RWPE1 (cell line): Measurements from ENCODE around the gene COX19.

Experiments
- CTCF ChIA-PET: fragments of 350-600 bp; sonication (Branson Sonifier 250); formaldehyde crosslinking; extraction: SDS; loops from one replicate; lab custom pipeline; 2021; lab: Yijun Ruan, JAX
- POLR2A ChIA-PET: fragments of 400-600 bp; formaldehyde crosslinking; extraction: SDS; loops from one replicate; lab custom pipeline; 2020; ENCODE audit warnings: antibody characterized with exemption; ENCODE audit not compliant: low non-redundant PET; lab: Yijun Ruan, JAX
- DNase-seq: peaks from one replicate; pipeline ENCODE4 v3.0.0; 2012; ENCODE audit warnings: low spot score
- H3K27ac ChIP-seq: fragments of 450-650 bp; 2 replicates; pipeline ENCODE4 v1.5.1; 2017
- TF ChIP-seq, protein P1 (sequence below): fragments of 450-650 bp; conservative IDR thresholded peaks from 2 replicates; pipeline ENCODE4 v1.5.1; 2017; ENCODE audit warnings: low read depth, mild to moderate bottlenecking

The COX19 gene

DNA sequence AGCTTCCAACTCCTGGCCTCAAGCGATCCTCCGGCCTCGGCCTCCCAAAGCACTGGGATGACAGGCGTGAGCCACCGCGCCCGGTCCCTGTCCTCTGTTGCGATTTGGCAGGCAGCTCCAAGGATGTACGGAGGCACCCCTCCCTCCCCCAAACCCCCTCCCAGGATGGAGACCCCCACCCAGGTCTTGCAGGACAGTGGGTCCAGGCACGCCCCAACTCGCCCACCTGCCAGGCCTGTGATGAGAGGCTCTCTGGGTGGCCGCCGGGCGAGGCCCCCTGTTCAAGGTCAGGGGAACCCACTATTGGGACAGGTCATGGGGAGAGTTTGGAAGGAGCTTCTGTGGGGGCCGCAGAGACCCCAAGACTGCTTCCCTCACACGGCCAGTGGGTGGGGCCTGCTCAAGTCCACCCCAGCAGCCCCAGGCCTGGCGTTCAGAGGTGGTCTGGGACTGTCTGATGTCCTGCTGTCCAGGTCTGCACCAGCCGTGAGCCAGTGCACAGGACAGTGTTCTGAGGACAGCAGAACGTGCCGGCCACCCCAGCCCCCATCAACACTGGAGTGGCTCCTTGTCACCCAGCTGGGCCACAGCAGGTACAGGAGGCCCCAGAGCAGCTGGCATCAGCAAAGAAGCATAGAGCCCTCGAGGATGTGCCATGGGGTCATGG is 23.3 kb downstream of the COX19 start:
- H3K27ac ChIP-seq, result no peak overlapping the region
- DNase-seq, result no peak
- TF ChIP-seq, protein P1, sequence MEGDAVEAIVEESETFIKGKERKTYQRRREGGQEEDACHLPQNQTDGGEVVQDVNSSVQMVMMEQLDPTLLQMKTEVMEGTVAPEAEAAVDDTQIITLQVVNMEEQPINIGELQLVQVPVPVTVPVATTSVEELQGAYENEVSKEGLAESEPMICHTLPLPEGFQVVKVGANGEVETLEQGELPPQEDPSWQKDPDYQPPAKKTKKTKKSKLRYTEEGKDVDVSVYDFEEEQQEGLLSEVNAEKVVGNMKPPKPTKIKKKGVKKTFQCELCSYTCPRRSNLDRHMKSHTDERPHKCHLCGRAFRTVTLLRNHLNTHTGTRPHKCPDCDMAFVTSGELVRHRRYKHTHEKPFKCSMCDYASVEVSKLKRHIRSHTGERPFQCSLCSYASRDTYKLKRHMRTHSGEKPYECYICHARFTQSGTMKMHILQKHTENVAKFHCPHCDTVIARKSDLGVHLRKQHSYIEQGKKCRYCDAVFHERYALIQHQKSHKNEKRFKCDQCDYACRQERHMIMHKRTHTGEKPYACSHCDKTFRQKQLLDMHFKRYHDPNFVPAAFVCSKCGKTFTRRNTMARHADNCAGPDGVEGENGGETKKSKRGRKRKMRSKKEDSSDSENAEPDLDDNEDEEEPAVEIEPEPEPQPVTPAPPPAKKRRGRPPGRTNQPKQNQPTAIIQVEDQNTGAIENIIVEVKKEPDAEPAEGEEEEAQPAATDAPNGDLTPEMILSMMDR, result no peak
- ChIA-PET CTCF (interaction anchor here (0.6 to 1.4 kb wide), 2 partner anchors 36 to 43 kb away, joined by 3 to 7 read pairs; no protein-coding TSS in a partner anchor), POLR2A (interaction anchor here (0.5 kb wide), 1 partner anchor 53 kb away, joined by 3 read pairs; no protein-coding TSS in a partner anchor)

DNA sequence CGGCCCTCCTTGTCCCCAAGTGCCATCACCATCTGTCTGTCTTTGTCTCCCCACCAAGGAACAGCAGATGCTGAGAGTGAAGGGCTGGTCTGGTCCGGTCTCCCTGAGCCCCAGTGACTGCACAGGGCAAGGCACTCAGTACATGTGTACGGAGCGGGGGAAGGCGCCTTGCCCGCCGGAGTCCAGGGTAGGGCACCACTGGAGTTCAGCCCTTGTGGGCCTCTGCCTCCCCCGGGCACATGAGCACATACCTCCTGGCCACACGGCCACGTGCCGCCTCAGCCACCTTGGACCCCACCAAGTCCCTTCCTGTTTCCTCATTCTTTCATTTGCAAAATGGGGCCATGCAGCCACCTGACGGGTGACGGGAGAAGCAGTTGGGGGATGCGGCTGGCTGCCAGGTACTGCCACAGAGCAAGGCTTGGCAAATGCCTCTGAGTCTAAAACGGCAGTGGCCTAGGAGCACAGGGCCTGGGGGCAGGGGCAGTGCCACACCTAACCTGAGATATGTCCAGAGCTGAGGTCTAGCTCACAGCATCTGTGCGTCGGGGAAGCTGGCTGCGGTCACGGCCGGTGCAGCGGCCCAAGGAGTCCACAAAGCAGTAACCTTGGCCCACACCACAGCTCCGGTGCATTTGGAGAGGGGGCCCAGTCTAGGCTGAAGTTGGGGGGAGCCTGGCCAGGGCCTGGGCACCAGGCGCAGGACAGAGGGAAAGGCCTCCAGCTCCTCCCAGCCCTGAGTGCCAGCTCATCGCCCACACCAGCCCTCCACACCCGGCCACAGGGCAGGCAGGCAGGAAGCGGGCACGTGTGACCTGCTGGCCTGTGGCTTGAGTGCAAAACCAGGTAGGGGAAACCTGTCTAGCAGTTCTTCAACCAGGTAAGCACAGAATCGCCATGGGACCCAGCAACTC is 26.1 kb downstream of the COX19 start:
- ChIA-PET POLR2A (no interaction called here), CTCF (interaction anchor here (0.7 kb wide), 1 partner anchor 35 kb away, joined by 4 read pairs; no protein-coding TSS in a partner anchor)
- DNase-seq, result no peak
- TF ChIP-seq, protein P1, result no peak
- no peak overlapping the region for H3K27ac ChIP-seq

DNA sequence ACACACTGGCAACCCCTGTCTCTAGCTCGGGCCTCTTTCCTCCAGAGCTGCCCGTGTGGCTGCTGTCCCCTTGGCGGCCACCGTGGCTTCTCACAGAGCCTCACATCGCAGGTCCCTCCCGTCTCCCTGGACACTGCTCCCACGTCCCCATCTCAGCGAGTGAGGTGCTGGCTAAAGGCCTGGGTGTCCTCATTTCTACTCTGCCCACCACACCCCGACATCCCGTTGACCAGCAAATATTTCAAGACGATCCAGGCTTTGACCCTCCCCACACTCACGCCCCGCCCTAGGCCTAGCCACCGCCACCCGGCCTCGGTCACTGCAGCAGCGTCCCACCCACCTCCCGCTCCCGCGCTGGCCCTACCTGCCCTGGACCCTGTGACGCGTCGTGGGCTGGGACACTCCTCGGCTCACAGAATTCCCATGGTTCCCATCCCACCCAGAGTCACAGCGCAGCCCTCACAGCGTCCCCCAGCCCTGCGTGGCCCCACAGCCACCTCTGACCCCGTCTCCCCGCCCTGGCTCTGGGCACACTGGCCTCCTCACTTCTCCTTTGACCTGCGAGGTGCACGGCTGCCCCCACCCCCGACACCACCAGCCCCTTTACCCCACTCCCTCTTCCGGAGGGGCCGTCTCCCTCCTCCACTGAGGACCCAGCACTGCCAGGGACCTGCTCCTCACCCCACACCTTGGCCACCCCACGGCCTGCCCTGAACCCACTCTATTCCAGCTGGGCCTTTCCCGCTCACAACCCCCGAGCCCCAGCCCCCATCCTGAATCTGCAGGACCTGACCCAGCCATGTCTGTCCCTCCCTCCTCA is 27.7 kb downstream of the COX19 start:
- ChIA-PET CTCF (interaction anchor here (0.6 kb wide), 1 partner anchor 35 kb away, joined by 3 read pairs; no protein-coding TSS in a partner anchor), POLR2A (no interaction called here)
- TF ChIP-seq, protein P1, result no peak
- H3K27ac ChIP-seq, result no peak overlapping the region
- DNase-seq, result no peak

DNA sequence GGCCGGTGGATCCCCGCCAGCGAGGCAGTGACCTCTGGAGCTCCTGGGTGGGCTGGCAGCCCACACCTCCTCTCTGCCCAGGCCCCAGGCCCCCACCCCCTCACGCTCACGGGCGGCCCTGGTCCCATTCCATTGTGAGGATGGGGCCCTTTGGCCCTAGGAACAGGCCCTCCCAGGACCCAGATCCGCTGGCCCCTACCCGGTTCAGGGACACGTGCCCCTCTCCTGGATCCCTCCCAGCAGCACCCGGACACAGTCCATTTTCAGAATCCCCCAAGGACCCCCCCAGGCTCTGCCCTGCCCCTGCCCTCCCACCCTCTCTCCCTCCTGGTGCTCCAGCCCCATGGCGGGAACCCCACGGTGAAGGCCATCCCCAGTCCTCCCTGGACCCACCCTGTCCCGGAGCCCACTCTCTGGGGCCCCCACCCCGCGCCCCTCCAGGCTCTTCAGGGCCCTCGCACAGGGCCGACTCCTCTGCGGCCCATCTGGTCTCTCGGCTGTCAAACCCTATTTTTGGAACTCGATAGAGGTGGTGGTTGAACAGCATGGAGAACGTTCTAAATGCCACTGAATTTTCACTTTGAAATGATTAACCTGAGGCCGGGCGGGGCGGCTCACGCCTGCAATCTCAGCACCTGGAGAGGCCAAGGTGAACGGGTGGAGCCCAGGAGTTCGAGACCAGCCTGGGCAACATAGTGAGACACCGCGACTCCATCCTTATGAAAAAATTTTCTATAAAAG is 28.9 kb downstream of the COX19 start:
- DNase-seq, result no peak
- TF ChIP-seq, protein P1, result no peak
- POLR2A ChIA-PET, result interaction anchor here (0.5 kb wide), 1 partner anchor 278 kb away, joined by 3 read pairs; no protein-coding TSS in a partner anchor
- H3K27ac ChIP-seq, result peak overlapping the region; percentile 87
- CTCF ChIA-PET, result interaction anchor here (1.0 kb wide), 1 partner anchor 8 kb away, joined by 3 read pairs; the partner anchor contains the start of gene ADAP1

DNA sequence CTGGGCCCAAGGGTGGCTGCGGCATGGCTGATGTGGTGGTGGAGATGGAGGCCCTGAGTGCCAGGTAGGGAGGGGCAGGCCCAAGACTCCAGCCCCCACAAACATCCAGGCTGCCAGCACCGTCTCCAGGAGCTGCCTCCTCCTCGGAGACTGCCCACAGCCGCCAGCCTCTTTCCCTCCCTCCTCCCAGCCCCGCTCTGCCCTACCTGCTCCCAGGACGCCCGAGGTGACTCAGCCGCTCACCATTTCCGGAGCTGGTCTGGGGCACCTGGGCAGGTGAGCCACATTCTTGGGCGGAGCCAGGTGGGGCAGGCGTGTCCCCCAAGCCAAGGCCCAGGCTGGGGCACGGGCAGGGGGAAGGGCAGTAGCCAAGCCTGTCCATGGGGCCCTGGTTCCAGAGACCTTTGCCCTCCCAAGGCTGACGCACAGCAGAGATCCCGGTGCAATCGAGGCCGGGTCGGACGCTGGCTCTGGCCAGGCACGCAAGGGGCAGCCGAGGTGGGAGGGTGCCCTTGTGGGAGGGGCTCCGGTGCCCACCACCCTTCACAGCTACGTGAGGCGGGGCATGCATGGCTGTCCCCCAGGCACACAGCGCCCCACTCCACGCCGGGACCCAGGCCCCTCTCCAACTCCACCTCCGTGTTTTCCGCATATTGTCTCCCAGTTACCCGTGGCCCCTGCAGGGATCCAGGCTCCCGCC is 29.6 kb downstream of the COX19 start:
- DNase-seq, result peak; percentile 97
- ChIA-PET POLR2A (interaction anchor here (0.5 kb wide), 1 partner anchor 278 kb away, joined by 3 read pairs; no protein-coding TSS in a partner anchor), CTCF (interaction anchor here (0.7 to 1.0 kb wide), 2 partner anchors 9 to 26 kb away, joined by 3 to 4 read pairs; partner anchors contain the start of gene ADAP1)
- TF ChIP-seq, protein P1, result no peak
- H3K27ac ChIP-seq, result peak overlapping the region; percentile 87
